Measurements from ENCODE around the gene CILP2.

GRCh38 chr19:19561946-19562664 is 24.0 kb downstream of the CILP2 start:
- TF ChIP-seq EZH2 (IDR thresholded peaks at IDR 0.05; ENCODE audit: low read depth, unreplicated experiment), result no peak
- TF ChIP-seq CTCF (conservative IDR thresholded peaks at IDR 0.05; ENCODE audit: low read depth in 2 of 2), result no peak
- no peak for TF ChIP-seq EZH2phosphoT487 (IDR thresholded peaks at IDR 0.05; ENCODE audit: unreplicated experiment)
- no peak for TF ChIP-seq POLR2AphosphoS5 (IDR thresholded peaks at IDR 0.05; ENCODE audit: low read depth)
- no peak for TF ChIP-seq ZNF331 (CRISPR knock-in tag; IDR thresholded peaks at IDR 0.05; ENCODE audit: low read depth)
- no peak for TF ChIP-seq ETS1 (IDR thresholded peaks at IDR 0.05)
- TF ChIP-seq JUNB (IDR thresholded peaks at IDR 0.05; ENCODE audit: unreplicated experiment), result no peak
- no peak for TF ChIP-seq REST (IDR thresholded peaks at IDR 0.05; ENCODE audit: unreplicated experiment)
- TF ChIP-seq CREB1 (CRISPR knock-in tag; IDR thresholded peaks at IDR 0.05; ENCODE audit: low read depth), result no peak
- TF ChIP-seq NANOG (IDR thresholded peaks at IDR 0.05; ENCODE audit: borderline replicate concordance), result no peak

All from GM23338 (cell line).